H1 (cell line): Measurements from ENCODE around the gene WDR64. TPM values are rescaled to one million over a fixed set of nuclear protein-coding genes. Genes with fewer than 3 reads are reported as not detected.

Experiments used
- CTCF ChIA-PET: fragments of 300-600 bp; sonication (Branson Sonifier 250); formaldehyde crosslinking; loops from one replicate; lab custom pipeline; 2021; ENCODE audit not compliant: partially characterized antibody; lab: Charles Lee
- POLR2A ChIA-PET: fragments of 300-600 bp; sonication (Branson Sonifier 250); formaldehyde crosslinking; loops from one replicate; lab custom pipeline; 2021; ENCODE audit warnings: inconsistent platforms; ENCODE audit not compliant: partially characterized antibody; lab: Charles Lee
- DNase-seq, 2 experiments: peaks; one replicate each; pipeline versions ENCODE4 v3.0.0 to v3.0.0-alpha.2; 2010 to 2022; ENCODE audit warnings: low spot score in 2 of 2, low read depth in 1 of 2, mixed read lengths in 1 of 2
- FAIRE-seq: peaks from 2 replicates; lab custom pipeline; 2011; peaks lifted over from hg19 to GRCh38; lab: Jason Lieb, UNC
- H2AFZ ChIP-seq: 2 replicates; pipeline ENCODE4 v1.8.1; 2012; ENCODE audit warnings: low read length, inconsistent platforms
- H2AK5ac ChIP-seq: 2 replicates; pipeline ENCODE4 v1.6.1; 2013; ENCODE audit warnings: low read depth, low read length
- H2BK120ac ChIP-seq: replicated peaks from 2 replicates; pipeline ENCODE3; 2013; ENCODE audit warnings: low read depth, low read length, inconsistent platforms
- H2BK12ac ChIP-seq: 2 replicates; pipeline ENCODE4 v1.6.1; 2013; ENCODE audit warnings: low read depth, low read length
- H2BK15ac ChIP-seq: 2 replicates; pipeline ENCODE4 v1.6.1; 2013; ENCODE audit warnings: low read length
- H2BK20ac ChIP-seq: 2 replicates; pipeline ENCODE4 v1.6.1; 2013; ENCODE audit warnings: low read length
- H2BK5ac ChIP-seq: 2 replicates; pipeline ENCODE4 v1.6.1; 2013; ENCODE audit warnings: low read depth, low read length
- H3K14ac ChIP-seq: 2 replicates; pipeline ENCODE4 v1.6.1; 2013; ENCODE audit warnings: inconsistent platforms; ENCODE audit not compliant: insufficient read length
- H3K18ac ChIP-seq: 2 replicates; pipeline ENCODE4 v1.6.1; 2013; ENCODE audit warnings: low read length; ENCODE audit errors: extremely low read depth
- H3K23ac ChIP-seq: 2 replicates; pipeline ENCODE4 v1.6.1; 2013; ENCODE audit warnings: inconsistent platforms; ENCODE audit not compliant: insufficient read length
- H3K23me2 ChIP-seq: 2 replicates; pipeline ENCODE4 v1.6.1; 2013; ENCODE audit warnings: low read depth, low read length
- H3K27ac ChIP-seq: 2 replicates; pipeline ENCODE4 v1.6.1; 2011; ENCODE audit warnings: low read depth, low read length, inconsistent platforms
- H3K27me3 ChIP-seq, 4 experiments: replicated peaks in 1 of 4; 1 replicate in 1 of 4; 2 replicates in 3 of 4; pipeline versions ENCODE4 v1.6.1 to v1.8.1; 2011 to 2013; ENCODE audit warnings: low read length in 3 of 4, mild to moderate bottlenecking in 3 of 4, inconsistent platforms in 2 of 4, mixed read lengths in 2 of 4, moderate library complexity in 1 of 4; ENCODE audit not compliant: control insufficient read depth in 3 of 4, insufficient read depth in 3 of 4; ENCODE audit errors: extremely low read depth in 1 of 4
- H3K36me3 ChIP-seq, 4 experiments: 2 replicates each; pipeline versions ENCODE4 v1.6.1 to v1.8.1; 2011 to 2013; ENCODE audit warnings: mild to moderate bottlenecking in 4 of 4, low read length in 3 of 4, moderate library complexity in 2 of 4, control low read depth in 1 of 4, inconsistent platforms in 1 of 4; ENCODE audit not compliant: insufficient read depth in 4 of 4, control insufficient read depth in 2 of 4
- H3K4ac ChIP-seq: replicated peaks from 2 replicates; pipeline ENCODE3; 2013; ENCODE audit warnings: low read length, low read depth, mixed read lengths, inconsistent platforms; ENCODE audit not compliant: insufficient read length
- H3K4me1 ChIP-seq, 4 experiments: replicated peaks in 1 of 4; 1 replicate in 1 of 4; 2 replicates in 3 of 4; pipeline versions ENCODE4 v1.6.1 to v1.8.1; 2011 to 2013; ENCODE audit warnings: low read length in 3 of 4, inconsistent platforms in 2 of 4, mixed read lengths in 1 of 4; ENCODE audit not compliant: insufficient read depth in 4 of 4, control insufficient read depth in 3 of 4
- H3K4me2 ChIP-seq, 2 experiments: 2 replicates each; pipeline versions ENCODE4 v1.6.1 to v1.8.1; 2011 to 2013; ENCODE audit warnings: low read depth in 2 of 2, low read length in 2 of 2, control low read depth in 1 of 2, inconsistent platforms in 1 of 2, mild to moderate bottlenecking in 1 of 2; ENCODE audit not compliant: insufficient read depth in 1 of 2
- H3K4me3 ChIP-seq, 4 experiments: fragments of 200-600, 300-600 bp in 1 of 4; sonication (generic), shearing (Covaris generic), sonication (Bioruptor Twin) in 1 of 4; 2 replicates each; pipeline versions ENCODE4 v1.5.1 to v1.8.1; 2011 to 2016; ENCODE audit warnings: low read length in 4 of 4, low read depth in 3 of 4, control low read depth in 2 of 4, inconsistent platforms in 2 of 4, mild to moderate bottlenecking in 2 of 4, mixed read lengths in 1 of 4, moderate library complexity in 1 of 4; ENCODE audit not compliant: insufficient read depth in 2 of 4; ENCODE audit errors: extremely low read depth in 1 of 4
- H3K56ac ChIP-seq: replicated peaks from 2 replicates; pipeline ENCODE3; 2013; ENCODE audit warnings: low read depth, mild to moderate bottlenecking, mixed read lengths, low read length, inconsistent platforms; ENCODE audit not compliant: insufficient read length
- H3K79me1 ChIP-seq: 2 replicates; pipeline ENCODE4 v1.6.1; 2013; ENCODE audit warnings: low read depth, low read length, control low read depth
- H3K79me2 ChIP-seq, 2 experiments: 2 replicates each; pipeline versions ENCODE4 v1.6.1 to v1.8.1; 2012 to 2013; ENCODE audit warnings: low read length in 2 of 2, mild to moderate bottlenecking in 2 of 2, inconsistent platforms in 1 of 2; ENCODE audit not compliant: insufficient read depth in 2 of 2, control insufficient read depth in 1 of 2
- H3K9ac ChIP-seq, 4 experiments: replicated peaks in 1 of 4; 1 replicate in 1 of 4; 2 replicates in 3 of 4; pipeline versions ENCODE4 v1.6.1 to v1.8.1; 2011 to 2013; ENCODE audit warnings: low read depth in 3 of 4, low read length in 3 of 4, control low read depth in 2 of 4, mild to moderate bottlenecking in 2 of 4, moderate library complexity in 2 of 4, inconsistent platforms in 1 of 4; ENCODE audit errors: extremely low read depth in 1 of 4
- H3K9me3 ChIP-seq, 2 experiments: 2 replicates each; pipeline versions ENCODE4 v1.6.1 to v1.8.1; 2012 to 2013; ENCODE audit warnings: mild to moderate bottlenecking in 2 of 2, moderate library complexity in 2 of 2, control low read depth in 1 of 2, inconsistent platforms in 1 of 2, low read depth in 1 of 2, low read length in 1 of 2, mixed read lengths in 1 of 2; ENCODE audit not compliant: insufficient read depth in 2 of 2
- H4K20me1 ChIP-seq, 2 experiments: replicated peaks in 1 of 2; 2 replicates each; pipeline versions ENCODE3 to v1.8.1; 2011 to 2013; ENCODE audit warnings: inconsistent platforms in 2 of 2, low read length in 2 of 2, mild to moderate bottlenecking in 1 of 2; ENCODE audit not compliant: insufficient read depth in 2 of 2, control insufficient read depth in 1 of 2
- H4K5ac ChIP-seq: 2 replicates; pipeline ENCODE4 v1.6.1; 2013; ENCODE audit warnings: low read length, low read depth, mixed read lengths, inconsistent platforms; ENCODE audit not compliant: insufficient read length
- H4K8ac ChIP-seq: 2 replicates; pipeline ENCODE4 v1.8.0; 2013; ENCODE audit warnings: mild to moderate bottlenecking, moderate library complexity, low read length, inconsistent platforms; ENCODE audit not compliant: insufficient read depth; ENCODE audit errors: extremely low read depth
- H4K91ac ChIP-seq: replicated peaks from 2 replicates; pipeline ENCODE3; 2013; ENCODE audit warnings: low read length, mixed read lengths, inconsistent platforms; ENCODE audit not compliant: insufficient read length
- ATF2 ChIP-seq: IDR thresholded peaks from 2 replicates; pipeline ENCODE4 v1.6.1; 2012; ENCODE audit warnings: low read length, inconsistent platforms
- CHD1 ChIP-seq: IDR thresholded peaks from 2 replicates; pipeline ENCODE4 v1.6.1; 2012; ENCODE audit warnings: low read depth, low read length, improper control_type of control experiment
- E2F6 ChIP-seq: IDR thresholded peaks from 2 replicates; pipeline ENCODE4 v1.6.1; 2012; ENCODE audit warnings: inconsistent platforms
- JUN ChIP-seq: IDR thresholded peaks from 2 replicates; pipeline ENCODE4 v1.6.1; 2011; ENCODE audit warnings: low read depth, mild to moderate bottlenecking, improper control_type of control experiment, low read length
- KDM1A ChIP-seq: fragments of 200-600, 300-600 bp; sonication (generic); IDR thresholded peaks from 2 replicates; pipeline ENCODE4 v1.7.1; 2016; ENCODE audit warnings: mild to moderate bottlenecking, low read length, borderline replicate concordance
- KDM5A ChIP-seq: fragments of 200-600 bp; IDR thresholded peaks from 2 replicates; pipeline ENCODE4 v1.7.1; 2012; ENCODE audit warnings: mild to moderate bottlenecking, low read length, inconsistent platforms, mixed read lengths
- RAD21 ChIP-seq, 2 experiments: IDR thresholded peaks in 1 of 2; conservative IDR thresholded peaks in 1 of 2; 2 replicates each; pipeline ENCODE4 v1.6.1; 2011; ENCODE audit warnings: low read depth in 2 of 2, low read length in 2 of 2, improper control_type of control experiment in 1 of 2, inconsistent platforms in 1 of 2, mild to moderate bottlenecking in 1 of 2, moderate library complexity in 1 of 2
- RXRA ChIP-seq: IDR thresholded peaks from 2 replicates; pipeline ENCODE4 v1.6.1; 2011; ENCODE audit warnings: low read depth, mild to moderate bottlenecking, low read length, moderate library complexity; ENCODE audit not compliant: insufficient read depth
- SP1 ChIP-seq: IDR thresholded peaks from 2 replicates; pipeline ENCODE4 v1.6.1; 2011; ENCODE audit warnings: low read depth, low read length
- TAF1 ChIP-seq: IDR thresholded peaks from 2 replicates; pipeline ENCODE4 v1.6.1; 2011; ENCODE audit warnings: mild to moderate bottlenecking, low read depth, low read length
- ZNF274 ChIP-seq: IDR thresholded peaks from 2 replicates; pipeline ENCODE4 v1.7.0; 2012; ENCODE audit warnings: low read length, borderline replicate concordance; ENCODE audit errors: extremely low read depth
- WGBS, 2 experiments: shearing (Covaris generic) in 1 of 2; methylation state at CpG; one replicate each; pipeline versions ENCODE4 v1.1.6 to v1.1.7; 2013 to 2015; ENCODE audit warnings: low lambda C conversion rate in 2 of 2, mixed read lengths in 2 of 2, inconsistent platforms in 1 of 2, low coverage in 1 of 2, missing lambda C conversion rate in 1 of 2; ENCODE audit not compliant: insufficient replicate concordance in 2 of 2, insufficient coverage in 1 of 2, insufficient read length in 1 of 2; ENCODE audit errors: extremely low coverage in 1 of 2, missing lambda C conversion rate in 1 of 2; 5-methylcytosine and 5-hydroxymethylcytosine counted together
- polyA plus RNA-seq, 7 experiments: library from polyadenylated mRNA; depleted of rRNA in 3 of 7; stranded (reverse) in 5 of 7; unstranded in 2 of 7; fragments of >200 nt in 5 of 7; fragments of 200-250 nt in 2 of 7; gene quantifications; 1 replicate in 5 of 7; 2 replicates in 1 of 7; 4 replicates in 1 of 7; pipeline versions ENCODE4 v1.2.1 to v1.2.3, GENCODE V29; 2011 to 2013; ENCODE audit warnings: missing spikeins in 2 of 7, mixed read lengths in 2 of 7
- total RNA-seq: library from RNA; stranded (reverse); fragmentation: NEBNext Ultra II Directional; extraction: Animal tissue kit (Norgen Biotek cat#: 25700); gene quantifications from 2 replicates; pipeline ENCODE4 v1.2.1, GENCODE V29; 2021

The WDR64 gene
- total and polyA plus RNA-seq, 2 of the 8 experiments (the other 6 are each of a cell fraction or from before 2014, with no cell fraction given): 0.02 TPM; not detected in 1

- no peaks in the 10 kb centered on the region for H3K36me3 ChIP-seq
- H3K9me3 ChIP-seq: no peaks in the 10 kb centered on the region
- no peak overlapping the region for H2BK12ac ChIP-seq
- no peak for FAIRE-seq
- no peaks in the 10 kb centered on the region for H4K20me1 ChIP-seq
- H2AFZ ChIP-seq: no peak overlapping the region
- 96% methylated on average over 5 of the region's 5 CpGs; no CpG with 5 or more reads in 1 of the 2 experiments for WGBS, 2 experiments
- no peak for DNase-seq
- no peak overlapping the region for H3K4me2 ChIP-seq
- no peaks in the 10 kb centered on the region for H3K79me1 ChIP-seq
- no peak overlapping the region for H3K14ac ChIP-seq
- no peak overlapping the region for H3K56ac ChIP-seq
- CTCF ChIA-PET: interaction anchor here (1.7 kb wide), 1 partner anchor 169 kb away, joined by 3 read pairs; no protein-coding TSS in a partner anchor
- POLR2A ChIA-PET: no interaction called here
- no peak overlapping the region for H3K4ac ChIP-seq
- H3K23ac ChIP-seq: no peak overlapping the region
- H2BK120ac ChIP-seq: no peak overlapping the region
- H3K4me3 ChIP-seq: no peak overlapping the region
- H4K8ac ChIP-seq: no peak overlapping the region
- no peak overlapping the region for H2BK5ac ChIP-seq
- H3K9ac ChIP-seq: no peak overlapping the region
- H2BK20ac ChIP-seq: no peak overlapping the region
- H2BK15ac ChIP-seq: no peak overlapping the region
- peaks cover 1% of the 10 kb centered on the region; the same call in 1 of the 2 replicates for H3K23me2 ChIP-seq
- no peak overlapping the region for H4K91ac ChIP-seq
- H3K27ac ChIP-seq: no peak overlapping the region
- H3K4me1 ChIP-seq: no peaks in the 10 kb centered on the region
- H3K79me2 ChIP-seq: no peaks in the 10 kb centered on the region
- H2AK5ac ChIP-seq: no peak overlapping the region
- H3K18ac ChIP-seq: no peak overlapping the region
- no peak overlapping the region for H4K5ac ChIP-seq
- H3K27me3 ChIP-seq: no peaks in the 10 kb centered on the region
- TF ChIP-seq KDM5A (no peak), RXRA (no peak), ZNF274 (no peak), JUN (no peak), E2F6 (no peak), ATF2 (no peak), SP1 (no peak), TAF1 (no peak), CHD1 (no peak), KDM1A (no peak), RAD21 (IDR thresholded peaks at IDR 0.05 in 1 of 2, conservative IDR thresholded peaks at IDR 0.05 in 1 of 2; ENCODE audit: low read depth in 2 of 2, low read length in 2 of 2) (no peak)
Observed at GRCh38 chr1:241660424-241660972, 8.4 kb downstream of the WDR64 start.
